Smooth muscle cell (in vitro differentiated cells): ENCODE data around the gene SIVA1. TPM values are rescaled to one million over a fixed set of nuclear protein-coding genes. Genes with fewer than 3 reads are reported as not detected.

ENCODE experiments used
- DNase-seq: peaks from one replicate; lab custom pipeline; 2025; ENCODE audit not compliant: unreplicated experiment; lab: John Stamatoyannopoulos, UW
- H2AFZ ChIP-seq: fragments of 200-600 bp; sonication (generic); 2 replicates; pipeline ENCODE4 v1.6.0; 2016; ENCODE audit warnings: antibody characterized with exemption, low read depth, mild to moderate bottlenecking
- H3F3A ChIP-seq: fragments of 200-600 bp; sonication (generic); 2 replicates; pipeline ENCODE4 v1.6.0; 2017; ENCODE audit warnings: antibody characterized with exemption, low read depth
- H3K27ac ChIP-seq: fragments of 200-600 bp; sonication (generic); 2 replicates; pipeline ENCODE4 v1.5.1; 2016; ENCODE audit warnings: low read depth, mild to moderate bottlenecking
- H3K27me3 ChIP-seq: fragments of 200-600 bp; sonication (generic); 2 replicates; pipeline ENCODE4 v1.6.1; 2016; ENCODE audit warnings: low read depth, mild to moderate bottlenecking
- H3K36me3 ChIP-seq: fragments of 200-600 bp; sonication (generic); 2 replicates; pipeline ENCODE4 v1.5.1; 2016; ENCODE audit warnings: low read depth
- H3K4me1 ChIP-seq: fragments of 200-600 bp; sonication (generic); 2 replicates; pipeline ENCODE4 v1.5.1; 2016; ENCODE audit warnings: low read depth
- H3K4me2 ChIP-seq: fragments of 200-600 bp; sonication (generic); 2 replicates; pipeline ENCODE4 v1.6.0; 2016; ENCODE audit warnings: mild to moderate bottlenecking
- H3K4me3 ChIP-seq: fragments of 200-600 bp; sonication (generic); 2 replicates; pipeline ENCODE4 v1.5.1; 2016; ENCODE audit warnings: mild to moderate bottlenecking
- H3K79me2 ChIP-seq: fragments of 200-600 bp; sonication (generic); 2 replicates; pipeline ENCODE4 v1.6.0; 2016; ENCODE audit warnings: low read depth, mild to moderate bottlenecking
- H3K9ac ChIP-seq: fragments of 200-600 bp; sonication (generic); 2 replicates; pipeline ENCODE4 v1.6.0; 2016; ENCODE audit warnings: low read depth
- H3K9me3 ChIP-seq: fragments of 200-600 bp; sonication (generic); replicated peaks from 2 replicates; pipeline ENCODE4 v1.5.1; 2016; ENCODE audit warnings: low read depth
- H4K20me1 ChIP-seq: fragments of 200-600 bp; sonication (generic); 2 replicates; pipeline ENCODE4 v1.6.0; 2016; ENCODE audit warnings: low read depth
- WGBS: methylation state at CpG from one replicate; pipeline ENCODE4 v1.1.7; 2016; ENCODE audit warnings: low lambda C conversion rate; 5-methylcytosine and 5-hydroxymethylcytosine counted together
- polyA plus RNA-seq: library from polyadenylated mRNA; unstranded; fragments of >200 nt; fragmentation: Nextera tagmentation; extraction: Ambion mirVana; gene quantifications from 2 replicates; pipeline ENCODE4 v1.2.1, GENCODE V29; 2016
- total RNA-seq: library from RNA; depleted of rRNA; stranded (reverse); fragments of >200 nt; gene quantifications from 2 replicates; pipeline ENCODE4 v1.2.3, GENCODE V29; 2014
- TF ChIP-seq, protein P1 (sequence below): fragments of 200-600 bp; sonication (generic); IDR thresholded peaks from 2 replicates; pipeline ENCODE4 v1.5.1; 2017; ENCODE audit warnings: borderline replicate concordance, mild to moderate bottlenecking, antibody characterized with exemption; ENCODE audit not compliant: insufficient read depth, poor library complexity, severe bottlenecking

The SIVA1 gene
- total and polyA plus RNA-seq, 2 experiments from 2014 or later, result 78.5 to 118 TPM

DNA sequence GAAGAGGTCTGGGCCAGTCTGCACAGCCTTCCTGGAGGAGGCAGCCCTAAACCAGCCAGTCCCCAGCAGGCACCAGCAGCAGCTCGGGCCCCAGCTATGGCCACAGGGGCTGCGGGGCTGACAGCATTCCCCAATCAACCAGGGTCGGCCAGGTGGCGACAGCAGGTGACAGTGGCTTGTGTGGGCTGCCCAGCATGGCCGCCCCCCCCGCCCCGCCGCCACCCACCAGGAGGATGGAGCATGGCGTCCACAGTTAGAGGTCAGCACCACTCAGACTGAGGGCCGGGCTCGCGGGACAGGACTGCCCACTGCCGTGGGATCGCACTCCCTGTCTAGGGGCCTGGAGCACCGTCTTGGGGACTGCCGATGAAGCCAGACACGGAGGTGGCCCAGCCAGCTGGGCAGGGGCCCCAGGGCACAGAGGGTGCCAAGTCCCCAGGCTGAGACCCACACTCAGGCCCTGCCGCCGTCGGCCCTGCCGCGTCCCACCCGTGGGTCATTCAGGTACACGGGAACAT is 27.6 kb downstream of the SIVA1 start:
- no peaks in the 10 kb centered on the region for H3K9me3 ChIP-seq
- DNase-seq, result no peak
- H3K4me2 ChIP-seq, result no peak overlapping the region
- no peaks in the 10 kb centered on the region for H3K27me3 ChIP-seq
- H3K27ac ChIP-seq, result no peak overlapping the region
- no peak overlapping the region for H3K4me3 ChIP-seq
- H3K4me1 ChIP-seq, result no peaks in the 10 kb centered on the region
- TF ChIP-seq, protein P1, sequence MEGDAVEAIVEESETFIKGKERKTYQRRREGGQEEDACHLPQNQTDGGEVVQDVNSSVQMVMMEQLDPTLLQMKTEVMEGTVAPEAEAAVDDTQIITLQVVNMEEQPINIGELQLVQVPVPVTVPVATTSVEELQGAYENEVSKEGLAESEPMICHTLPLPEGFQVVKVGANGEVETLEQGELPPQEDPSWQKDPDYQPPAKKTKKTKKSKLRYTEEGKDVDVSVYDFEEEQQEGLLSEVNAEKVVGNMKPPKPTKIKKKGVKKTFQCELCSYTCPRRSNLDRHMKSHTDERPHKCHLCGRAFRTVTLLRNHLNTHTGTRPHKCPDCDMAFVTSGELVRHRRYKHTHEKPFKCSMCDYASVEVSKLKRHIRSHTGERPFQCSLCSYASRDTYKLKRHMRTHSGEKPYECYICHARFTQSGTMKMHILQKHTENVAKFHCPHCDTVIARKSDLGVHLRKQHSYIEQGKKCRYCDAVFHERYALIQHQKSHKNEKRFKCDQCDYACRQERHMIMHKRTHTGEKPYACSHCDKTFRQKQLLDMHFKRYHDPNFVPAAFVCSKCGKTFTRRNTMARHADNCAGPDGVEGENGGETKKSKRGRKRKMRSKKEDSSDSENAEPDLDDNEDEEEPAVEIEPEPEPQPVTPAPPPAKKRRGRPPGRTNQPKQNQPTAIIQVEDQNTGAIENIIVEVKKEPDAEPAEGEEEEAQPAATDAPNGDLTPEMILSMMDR, result no peak
- H3K36me3 ChIP-seq, result no peaks in the 10 kb centered on the region
- 97% methylated on average over 8 of the region's 24 CpGs for WGBS
- H2AFZ ChIP-seq, result no peak overlapping the region
- no peaks in the 10 kb centered on the region for H3F3A ChIP-seq
- peaks cover 96% of the 10 kb centered on the region for H4K20me1 ChIP-seq
- H3K9ac ChIP-seq, result no peak overlapping the region
- peaks cover 4% of the 10 kb centered on the region for H3K79me2 ChIP-seq

DNA sequence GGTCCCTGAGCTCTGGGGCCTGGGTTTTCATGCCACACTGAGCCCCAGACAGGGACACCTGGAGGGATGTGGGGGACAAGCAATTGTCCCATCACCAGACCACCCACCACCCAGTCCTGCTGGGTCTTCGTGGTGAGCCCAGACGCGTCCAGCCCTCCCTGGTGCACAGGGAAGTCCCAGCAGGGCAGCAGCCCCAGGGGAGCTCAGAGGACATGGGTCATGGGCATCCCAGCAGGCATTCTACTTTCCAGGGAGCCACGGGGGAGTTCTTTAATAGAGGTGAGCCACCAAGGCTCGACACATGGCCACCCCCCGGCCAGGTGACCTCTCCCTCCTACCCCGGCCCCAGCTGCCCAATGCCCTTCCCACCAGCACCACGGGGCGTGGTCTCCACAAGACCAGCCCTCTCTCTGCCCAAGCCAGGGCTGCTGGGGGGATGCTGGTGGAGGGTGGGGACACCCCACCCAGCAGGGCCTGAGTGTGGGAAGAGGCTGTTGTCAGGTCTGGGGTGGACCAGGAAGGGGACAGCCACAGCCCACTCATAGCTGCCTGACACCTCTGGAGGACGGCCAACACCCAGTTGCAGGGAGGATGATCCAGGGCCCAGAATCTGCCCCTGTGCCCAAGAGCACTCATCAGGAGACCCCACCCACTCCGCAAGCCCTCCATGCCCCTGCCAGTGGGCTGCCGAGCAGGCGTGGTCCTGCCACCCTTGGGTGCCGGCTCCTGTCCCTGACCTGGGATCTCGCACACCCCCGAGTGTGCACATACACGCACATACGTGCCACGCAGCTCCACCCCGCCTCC is 28.5 kb downstream of the SIVA1 start:
- no peak overlapping the region for H3K4me2 ChIP-seq
- no peaks in the 10 kb centered on the region for H3F3A ChIP-seq
- H3K4me1 ChIP-seq, result no peaks in the 10 kb centered on the region
- H2AFZ ChIP-seq, result no peak overlapping the region
- DNase-seq, result no peak
- no peaks in the 10 kb centered on the region for H3K36me3 ChIP-seq
- no peaks in the 10 kb centered on the region for H3K27me3 ChIP-seq
- H4K20me1 ChIP-seq, result peaks cover 97% of the 10 kb centered on the region
- WGBS, result 92% methylated on average over 15 of the region's 20 CpGs
- no peak overlapping the region for H3K9ac ChIP-seq
- H3K9me3 ChIP-seq, result no peaks in the 10 kb centered on the region
- no peak overlapping the region for H3K4me3 ChIP-seq
- no peak overlapping the region for H3K27ac ChIP-seq
- TF ChIP-seq, protein P1, result no peak
- peaks cover 4% of the 10 kb centered on the region for H3K79me2 ChIP-seq

DNA sequence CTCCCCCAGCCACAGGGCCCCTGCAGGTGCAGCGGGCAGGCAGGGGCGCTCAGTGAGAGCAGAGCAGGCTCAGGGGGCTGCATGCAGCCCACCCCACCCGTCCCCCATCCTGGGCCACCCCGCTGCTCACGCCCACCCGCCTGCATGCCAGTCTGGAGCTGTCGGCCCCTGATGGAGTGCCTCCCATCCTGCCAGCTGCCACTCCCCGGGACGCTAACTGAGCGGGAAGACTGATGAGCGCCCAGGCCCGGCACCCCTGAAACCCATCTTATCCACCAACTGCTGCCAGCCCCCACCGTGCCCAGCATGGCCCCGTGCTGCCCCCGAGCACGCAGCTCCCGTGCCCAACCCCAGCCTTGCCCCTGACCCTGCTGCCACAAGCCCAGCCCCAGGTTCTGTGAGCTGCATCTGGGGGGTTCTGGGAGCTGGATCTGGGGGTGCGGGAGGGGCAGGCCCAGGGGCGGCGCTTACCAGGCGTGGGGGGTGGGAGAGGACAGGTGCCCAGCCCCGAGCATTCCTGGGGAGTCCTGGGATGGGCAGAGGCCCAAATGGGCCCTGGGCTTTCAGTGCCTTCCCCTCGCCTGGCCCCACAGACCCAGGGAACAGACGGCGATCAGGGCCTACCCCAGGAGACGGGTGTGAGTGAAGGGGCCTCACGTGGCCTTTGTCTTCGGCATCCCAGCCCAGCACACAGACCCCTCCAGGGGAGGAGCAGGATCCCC is 29.3 kb downstream of the SIVA1 start:
- Histone ChIP-seq H4K20me1 (peaks cover 97% of the 10 kb centered on the region), H3K9ac (no peak overlapping the region), H3K4me1 (no peaks in the 10 kb centered on the region), H3K27ac (no peak overlapping the region), H3K79me2 (peaks cover 5% of the 10 kb centered on the region), H3K9me3 (no peaks in the 10 kb centered on the region), H2AFZ (no peak overlapping the region), H3K4me3 (no peak overlapping the region), H3K27me3 (no peaks in the 10 kb centered on the region), H3K36me3 (no peaks in the 10 kb centered on the region), H3K4me2 (no peak overlapping the region), H3F3A (no peaks in the 10 kb centered on the region)
- no peak for DNase-seq
- TF ChIP-seq, protein P1, result no peak
- WGBS, result 97% methylated on average over 19 of the region's 28 CpGs
